Measurements from ENCODE around the gene TBC1D10B.

Gene TBC1D10B

DNA sequence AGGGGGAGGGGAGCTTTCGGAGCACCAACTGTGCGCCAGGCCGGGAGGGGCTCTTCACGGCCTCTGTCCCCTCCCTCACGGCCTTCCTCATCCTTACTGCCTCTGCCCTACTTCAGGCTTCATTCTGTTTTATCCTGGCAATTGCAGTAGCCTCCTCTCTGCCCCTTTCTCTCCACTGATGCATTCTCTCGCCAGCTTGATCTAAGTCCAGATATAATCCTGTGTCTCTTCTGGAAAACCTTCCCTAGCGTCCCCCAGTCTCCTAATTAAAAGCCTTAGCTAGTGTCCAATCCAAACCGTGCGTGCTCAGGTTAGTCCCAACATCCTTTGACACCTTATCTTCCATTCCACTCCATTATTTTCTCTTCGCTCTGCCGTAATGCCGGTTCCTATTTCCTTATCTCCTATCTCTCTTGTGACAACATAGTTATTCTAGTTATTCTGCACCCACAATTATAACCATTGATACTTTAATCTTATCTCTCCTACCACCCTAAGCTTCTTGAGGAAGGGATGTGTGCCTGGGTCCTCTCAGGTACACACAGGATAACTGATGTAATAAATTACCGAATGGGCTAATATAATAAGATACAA lies 25.8 kb upstream of the TBC1D10B start (continued):
- TF ChIP-seq, protein P1, sequence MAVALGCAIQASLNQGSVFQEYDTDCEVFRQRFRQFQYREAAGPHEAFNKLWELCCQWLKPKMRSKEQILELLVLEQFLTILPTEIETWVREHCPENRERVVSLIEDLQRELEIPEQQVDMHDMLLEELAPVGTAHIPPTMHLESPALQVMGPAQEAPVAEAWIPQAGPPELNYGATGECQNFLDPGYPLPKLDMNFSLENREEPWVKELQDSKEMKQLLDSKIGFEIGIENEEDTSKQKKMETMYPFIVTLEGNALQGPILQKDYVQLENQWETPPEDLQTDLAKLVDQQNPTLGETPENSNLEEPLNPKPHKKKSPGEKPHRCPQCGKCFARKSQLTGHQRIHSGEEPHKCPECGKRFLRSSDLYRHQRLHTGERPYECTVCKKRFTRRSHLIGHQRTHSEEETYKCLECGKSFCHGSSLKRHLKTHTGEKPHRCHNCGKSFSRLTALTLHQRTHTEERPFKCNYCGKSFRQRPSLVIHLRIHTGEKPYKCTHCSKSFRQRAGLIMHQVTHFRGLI (tag by site-specific recombination; IDR thresholded peaks at IDR 0.05): no peak
- TF ChIP-seq FEZF1 (tag by site-specific recombination; IDR thresholded peaks at IDR 0.05) (no peak), ZNF350 (tag by site-specific recombination; IDR thresholded peaks at IDR 0.05) (no peak), ZBTB17 (tag by site-specific recombination; IDR thresholded peaks at IDR 0.05) (peak; percentile 89), ZNF302 (tag by site-specific recombination; IDR thresholded peaks at IDR 0.05; ENCODE audit: low read depth) (no peak), SCRT2 (tag by site-specific recombination; IDR thresholded peaks at IDR 0.05) (no peak), ZSCAN30 (tag by site-specific recombination; IDR thresholded peaks at IDR 0.05) (no peak), ZFP41 (tag by site-specific recombination; IDR thresholded peaks at IDR 0.05; ENCODE audit: borderline replicate concordance) (no peak), ZNF747 (tag by site-specific recombination; IDR thresholded peaks at IDR 0.05) (no peak), ZNF138 (tag by site-specific recombination; IDR thresholded peaks at IDR 0.05; ENCODE audit: borderline replicate concordance) (no peak), ZXDB (tag by site-specific recombination; IDR thresholded peaks at IDR 0.05) (peak; percentile 57; the same call in 1 of the 2 replicates), GLI4 (tag by site-specific recombination; IDR thresholded peaks at IDR 0.05) (no peak), ZNF621 (tag by site-specific recombination; IDR thresholded peaks at IDR 0.05) (no peak), SP2 (tag by site-specific recombination; IDR thresholded peaks at IDR 0.05) (0 out of 2 replicates have a peak, but pooled peaks have one; percentile 18), TRIM28 (IDR thresholded peaks at IDR 0.05; ENCODE audit: borderline replicate concordance, low read length) (peak; percentile 84; the same call in 1 of the 2 replicates), ZNF211 (tag by site-specific recombination; IDR thresholded peaks at IDR 0.05; ENCODE audit: low read depth) (no peak), ZBTB20 (tag by site-specific recombination; IDR thresholded peaks at IDR 0.05) (peak; percentile 65), ZNF529 (tag by site-specific recombination; IDR thresholded peaks at IDR 0.05; ENCODE audit: insufficient replicate concordance) (no peak), ZNF600 (tag by site-specific recombination; IDR thresholded peaks at IDR 0.05) (no peak; the same call in 1 of the 2 replicates), HOXD13 (CRISPR knock-in tag; IDR thresholded peaks at IDR 0.05; ENCODE audit: borderline replicate concordance) (no peak), ZFHX2 (tag by site-specific recombination; conservative IDR thresholded peaks at IDR 0.05) (no peak), ZFP37 (tag by site-specific recombination; IDR thresholded peaks at IDR 0.05) (no peak), ZNF248 (tag by site-specific recombination; IDR thresholded peaks at IDR 0.05) (no peak), ZNF629 (tag by site-specific recombination; IDR thresholded peaks at IDR 0.05) (peak; percentile 38; the same call in 1 of the 2 replicates), ZNF23 (tag by site-specific recombination; IDR thresholded peaks at IDR 0.05; ENCODE audit: borderline replicate concordance) (no peak), ZBTB8A (tag by site-specific recombination; IDR thresholded peaks at IDR 0.05) (peak; percentile 72), ZNF416 (tag by site-specific recombination; IDR thresholded peaks at IDR 0.05) (0 out of 2 replicates have a peak, but pooled peaks have one; percentile 18), PRDM1 (tag by site-specific recombination; IDR thresholded peaks at IDR 0.05) (0 out of 2 replicates have a peak, but pooled peaks have one; percentile 33), ZNF626 (tag by site-specific recombination; IDR thresholded peaks at IDR 0.05) (no peak)
- TF ChIP-seq, protein P2, sequence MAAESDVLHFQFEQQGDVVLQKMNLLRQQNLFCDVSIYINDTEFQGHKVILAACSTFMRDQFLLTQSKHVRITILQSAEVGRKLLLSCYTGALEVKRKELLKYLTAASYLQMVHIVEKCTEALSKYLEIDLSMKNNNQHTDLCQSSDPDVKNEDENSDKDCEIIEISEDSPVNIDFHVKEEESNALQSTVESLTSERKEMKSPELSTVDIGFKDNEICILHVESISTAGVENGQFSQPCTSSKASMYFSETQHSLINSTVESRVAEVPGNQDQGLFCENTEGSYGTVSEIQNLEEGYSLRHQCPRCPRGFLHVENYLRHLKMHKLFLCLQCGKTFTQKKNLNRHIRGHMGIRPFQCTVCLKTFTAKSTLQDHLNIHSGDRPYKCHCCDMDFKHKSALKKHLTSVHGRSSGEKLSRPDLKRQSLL (tag by site-specific recombination; IDR thresholded peaks at IDR 0.05): no peak
- TF ChIP-seq, protein P3, sequence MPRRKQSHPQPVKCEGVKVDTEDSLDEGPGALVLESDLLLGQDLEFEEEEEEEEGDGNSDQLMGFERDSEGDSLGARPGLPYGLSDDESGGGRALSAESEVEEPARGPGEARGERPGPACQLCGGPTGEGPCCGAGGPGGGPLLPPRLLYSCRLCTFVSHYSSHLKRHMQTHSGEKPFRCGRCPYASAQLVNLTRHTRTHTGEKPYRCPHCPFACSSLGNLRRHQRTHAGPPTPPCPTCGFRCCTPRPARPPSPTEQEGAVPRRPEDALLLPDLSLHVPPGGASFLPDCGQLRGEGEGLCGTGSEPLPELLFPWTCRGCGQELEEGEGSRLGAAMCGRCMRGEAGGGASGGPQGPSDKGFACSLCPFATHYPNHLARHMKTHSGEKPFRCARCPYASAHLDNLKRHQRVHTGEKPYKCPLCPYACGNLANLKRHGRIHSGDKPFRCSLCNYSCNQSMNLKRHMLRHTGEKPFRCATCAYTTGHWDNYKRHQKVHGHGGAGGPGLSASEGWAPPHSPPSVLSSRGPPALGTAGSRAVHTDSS (tag by site-specific recombination; IDR thresholded peaks at IDR 0.05): peak; percentile 79
- TF ChIP-seq, protein P4, sequence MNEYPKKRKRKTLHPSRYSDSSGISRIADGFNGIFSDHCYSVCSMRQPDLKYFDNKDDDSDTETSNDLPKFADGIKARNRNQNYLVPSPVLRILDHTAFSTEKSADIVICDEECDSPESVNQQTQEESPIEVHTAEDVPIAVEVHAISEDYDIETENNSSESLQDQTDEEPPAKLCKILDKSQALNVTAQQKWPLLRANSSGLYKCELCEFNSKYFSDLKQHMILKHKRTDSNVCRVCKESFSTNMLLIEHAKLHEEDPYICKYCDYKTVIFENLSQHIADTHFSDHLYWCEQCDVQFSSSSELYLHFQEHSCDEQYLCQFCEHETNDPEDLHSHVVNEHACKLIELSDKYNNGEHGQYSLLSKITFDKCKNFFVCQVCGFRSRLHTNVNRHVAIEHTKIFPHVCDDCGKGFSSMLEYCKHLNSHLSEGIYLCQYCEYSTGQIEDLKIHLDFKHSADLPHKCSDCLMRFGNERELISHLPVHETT (tag by site-specific recombination; IDR thresholded peaks at IDR 0.05): peak; percentile 56; the same call in 1 of the 2 replicates
- TF ChIP-seq, protein P5, sequence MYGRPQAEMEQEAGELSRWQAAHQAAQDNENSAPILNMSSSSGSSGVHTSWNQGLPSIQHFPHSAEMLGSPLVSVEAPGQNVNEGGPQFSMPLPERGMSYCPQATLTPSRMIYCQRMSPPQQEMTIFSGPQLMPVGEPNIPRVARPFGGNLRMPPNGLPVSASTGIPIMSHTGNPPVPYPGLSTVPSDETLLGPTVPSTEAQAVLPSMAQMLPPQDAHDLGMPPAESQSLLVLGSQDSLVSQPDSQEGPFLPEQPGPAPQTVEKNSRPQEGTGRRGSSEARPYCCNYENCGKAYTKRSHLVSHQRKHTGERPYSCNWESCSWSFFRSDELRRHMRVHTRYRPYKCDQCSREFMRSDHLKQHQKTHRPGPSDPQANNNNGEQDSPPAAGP (tag by site-specific recombination; IDR thresholded peaks at IDR 0.05): peak; percentile 11; the same call in 1 of the 2 replicates
- TF ChIP-seq, protein P6, sequence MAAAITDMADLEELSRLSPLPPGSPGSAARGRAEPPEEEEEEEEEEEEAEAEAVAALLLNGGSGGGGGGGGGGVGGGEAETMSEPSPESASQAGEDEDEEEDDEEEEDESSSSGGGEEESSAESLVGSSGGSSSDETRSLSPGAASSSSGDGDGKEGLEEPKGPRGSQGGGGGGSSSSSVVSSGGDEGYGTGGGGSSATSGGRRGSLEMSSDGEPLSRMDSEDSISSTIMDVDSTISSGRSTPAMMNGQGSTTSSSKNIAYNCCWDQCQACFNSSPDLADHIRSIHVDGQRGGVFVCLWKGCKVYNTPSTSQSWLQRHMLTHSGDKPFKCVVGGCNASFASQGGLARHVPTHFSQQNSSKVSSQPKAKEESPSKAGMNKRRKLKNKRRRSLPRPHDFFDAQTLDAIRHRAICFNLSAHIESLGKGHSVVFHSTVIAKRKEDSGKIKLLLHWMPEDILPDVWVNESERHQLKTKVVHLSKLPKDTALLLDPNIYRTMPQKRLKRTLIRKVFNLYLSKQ (tag by site-specific recombination; IDR thresholded peaks at IDR 0.05; ENCODE audit: borderline replicate concordance): no peak
